Activated T-helper 2 cell treated with anti-CD3 and anti-CD28 coated beads, Interferon-gamma antibody, Interleukin-2, Interleukin-4, amounts not matched to agents 10 μg/mL and 5 μg/mL and 100 μg/mL, durations not matched to agents 14 hours and 24 hours and 36 hours (primary cell): ENCODE measurements around the gene RHBDL1. TPM values are rescaled to one million over a fixed set of nuclear protein-coding genes. Genes with fewer than 3 reads are reported as not detected.

ENCODE experiments used
- DNase-seq: peaks from one replicate; pipeline ENCODE4 v3.0.0; 2021; ENCODE audit warnings: low spot score
- H3K27ac Mint-ChIP-seq: one replicate; pipeline ENCODE4 v1.8.0; 2021; ENCODE audit warnings: mixed read lengths
- H3K27me3 Mint-ChIP-seq: one replicate; pipeline ENCODE4 v1.8.0; 2021; ENCODE audit warnings: low read depth, mixed read lengths
- H3K36me3 Mint-ChIP-seq: one replicate; pipeline ENCODE4 v1.8.0; 2021; ENCODE audit warnings: low read depth, mixed read lengths
- H3K4me1 Mint-ChIP-seq: one replicate; pipeline ENCODE4 v1.8.0; 2021; ENCODE audit warnings: low read depth, mixed read lengths
- H3K4me3 Mint-ChIP-seq: one replicate; pipeline ENCODE4 v1.8.0; 2021; ENCODE audit warnings: low read depth, mild to moderate bottlenecking, moderate library complexity, mixed read lengths
- H3K9me3 Mint-ChIP-seq: one replicate; pipeline ENCODE4 v1.8.0; 2021; ENCODE audit warnings: mixed read lengths
- intact Hi-C: fragments of 100-400 bp; cut with micrococcal nuclease; formaldehyde crosslinking; loops from one replicate; pipeline ENCODE4 v1.15.1; 2023
- total RNA-seq: library from RNA; stranded (reverse); gene quantifications from 2 replicates; pipeline ENCODE4 v1.2.3, GENCODE V29; 2022

The RHBDL1 gene
- 1.3 and 1.4 TPM in 2 replicates for total RNA-seq

DNA sequence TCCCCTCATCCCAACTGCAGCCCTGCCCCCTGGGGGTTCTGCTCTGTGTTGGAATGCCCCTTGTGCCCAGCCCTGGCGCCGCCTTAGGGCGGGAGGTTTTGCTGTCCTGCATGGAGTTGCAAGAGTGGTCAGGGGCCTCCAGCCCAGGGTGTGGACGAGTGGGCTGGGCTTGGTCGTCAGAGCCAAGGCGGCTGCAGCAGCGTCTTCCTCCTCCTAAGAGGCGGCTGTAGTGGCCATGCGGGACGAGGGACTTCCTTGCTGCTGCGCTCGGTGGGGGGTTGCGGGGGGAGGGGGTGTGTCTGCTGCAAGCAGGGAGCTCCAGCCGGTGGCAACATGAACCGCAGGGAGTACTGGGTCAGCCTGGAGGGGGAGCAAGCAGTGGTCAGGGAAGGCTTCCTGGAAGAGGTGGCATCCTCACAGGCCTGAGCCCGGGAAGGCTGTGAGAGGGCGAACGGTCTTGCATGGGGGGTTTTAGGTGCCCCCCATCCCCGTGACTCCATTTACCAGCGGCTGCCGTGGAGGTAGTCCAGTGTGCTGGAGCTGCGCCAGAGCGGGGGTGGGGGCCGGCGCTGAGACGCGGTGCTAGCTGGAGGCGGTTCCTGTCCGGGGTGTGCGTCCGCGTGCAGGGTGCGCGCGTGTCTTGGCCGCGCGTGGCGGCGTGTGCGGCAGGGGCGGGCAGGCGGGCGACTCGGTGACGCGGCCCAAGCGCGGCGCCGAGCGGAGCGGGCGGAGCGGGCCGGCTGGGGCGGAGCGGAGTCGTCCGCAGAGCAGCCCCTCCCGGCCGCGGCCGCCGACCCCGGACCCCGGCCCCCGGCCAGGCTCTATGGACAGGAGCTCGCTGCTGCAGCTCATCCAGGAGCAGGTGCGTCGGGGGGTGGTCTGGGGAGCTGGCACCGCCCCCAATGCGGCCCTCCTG is at the start of gene RHBDL1:
TSS of gene RHBDL1 (plus strand) at position 704 of the 916 bp plus-strand sequence. CDS start at position 824, 120 bp downstream.
- Mint-ChIP-seq H3K36me3 (peaks cover 7% of the 10 kb centered on the region), H3K27me3 (peaks cover 4% of the 10 kb centered on the region), H3K9me3 (no peaks in the 10 kb centered on the region), H3K27ac (no peak within 1 kb of the TSS), H3K4me1 (peaks cover 3% of the 10 kb centered on the region), H3K4me3 (peak within 1 kb of the TSS; percentile 21)
- DNase-seq: no peak
- intact Hi-C loops: no loop called here

DNA sequence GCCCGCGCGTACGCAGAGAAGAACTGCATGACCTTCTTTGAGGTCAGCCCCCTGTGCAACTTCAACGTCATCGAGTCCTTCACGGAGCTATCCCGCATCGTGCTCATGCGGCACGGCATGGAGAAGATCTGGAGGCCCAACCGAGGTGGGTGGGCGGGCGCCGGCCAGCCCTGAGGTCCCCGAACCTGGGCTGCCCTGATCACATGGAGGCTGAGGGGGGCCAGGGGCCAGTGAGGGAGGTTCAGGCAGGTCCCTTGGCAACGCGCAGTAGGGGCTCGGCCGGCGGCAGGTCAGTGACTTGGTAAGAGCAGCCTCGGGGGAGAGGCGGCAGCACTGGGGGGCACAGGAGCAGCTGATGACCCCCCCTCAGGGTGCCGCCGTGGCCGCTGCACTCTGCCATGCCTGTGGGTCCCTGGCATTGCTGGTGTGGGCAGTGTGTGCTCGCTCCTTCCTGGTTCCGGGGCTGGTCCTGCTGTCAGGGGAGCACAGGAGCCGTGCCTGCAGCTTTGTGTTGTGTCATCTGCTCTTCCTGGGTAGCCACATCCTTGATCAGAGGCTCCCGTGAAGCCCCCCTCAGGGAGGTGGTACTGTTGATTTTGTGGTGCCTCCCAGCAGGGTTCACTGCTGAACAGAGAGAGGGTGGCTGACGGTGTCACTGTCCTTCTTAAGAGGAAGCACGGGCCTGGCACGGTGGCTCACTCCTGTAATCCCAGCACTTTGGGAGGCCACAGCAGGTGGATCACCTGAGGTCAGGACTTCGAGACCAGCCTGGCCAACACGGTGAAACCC is 49.3 kb upstream of the RHBDL1 start:
- intact Hi-C loops: no loop called here
- no peaks in the 10 kb centered on the region for H3K27me3 Mint-ChIP-seq
- no peak for DNase-seq
- H3K36me3 Mint-ChIP-seq: no peaks in the 10 kb centered on the region
- no peak overlapping the region for H3K27ac Mint-ChIP-seq
- H3K9me3 Mint-ChIP-seq: no peaks in the 10 kb centered on the region
- H3K4me1 Mint-ChIP-seq: no peaks in the 10 kb centered on the region
- no peak overlapping the region for H3K4me3 Mint-ChIP-seq

DNA sequence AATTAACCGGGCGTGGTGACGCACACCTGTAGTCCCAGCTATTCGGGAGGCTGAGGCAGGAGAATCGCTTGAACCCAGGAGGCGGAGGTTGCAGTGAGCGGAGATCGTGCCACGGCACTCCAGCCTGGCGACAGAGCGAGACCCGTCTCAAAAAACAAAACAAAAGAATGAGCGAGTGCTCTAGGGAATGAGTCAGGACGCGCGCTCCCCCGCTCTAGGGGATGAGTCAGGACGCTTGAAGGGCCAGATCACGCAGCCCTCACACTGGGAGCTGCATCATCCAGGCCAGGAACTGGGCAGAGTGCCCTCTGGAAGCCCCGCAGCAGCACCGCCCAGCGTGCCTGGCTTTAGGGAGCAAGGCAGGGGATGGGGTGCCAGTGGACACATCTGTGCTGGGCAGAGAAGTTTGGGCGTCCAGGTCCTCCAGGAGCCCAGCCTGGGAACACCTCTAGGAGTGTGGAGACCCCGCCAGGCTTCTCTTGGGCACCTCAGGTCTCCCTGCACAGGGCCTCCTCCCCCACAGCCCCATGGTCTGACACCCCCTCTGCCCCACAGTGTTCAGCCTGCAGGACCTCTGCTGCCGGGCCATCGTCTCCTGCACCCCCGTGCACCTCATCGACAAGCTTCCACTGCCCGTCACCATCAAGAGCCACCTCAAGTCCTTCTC is 48.6 kb upstream of the RHBDL1 start:
- Mint-ChIP-seq H3K9me3 (no peaks in the 10 kb centered on the region), H3K27me3 (no peaks in the 10 kb centered on the region), H3K36me3 (no peaks in the 10 kb centered on the region), H3K4me3 (no peak overlapping the region), H3K27ac (no peak overlapping the region), H3K4me1 (no peaks in the 10 kb centered on the region)
- DNase-seq: no peak
- intact Hi-C loops: no loop called here

DNA sequence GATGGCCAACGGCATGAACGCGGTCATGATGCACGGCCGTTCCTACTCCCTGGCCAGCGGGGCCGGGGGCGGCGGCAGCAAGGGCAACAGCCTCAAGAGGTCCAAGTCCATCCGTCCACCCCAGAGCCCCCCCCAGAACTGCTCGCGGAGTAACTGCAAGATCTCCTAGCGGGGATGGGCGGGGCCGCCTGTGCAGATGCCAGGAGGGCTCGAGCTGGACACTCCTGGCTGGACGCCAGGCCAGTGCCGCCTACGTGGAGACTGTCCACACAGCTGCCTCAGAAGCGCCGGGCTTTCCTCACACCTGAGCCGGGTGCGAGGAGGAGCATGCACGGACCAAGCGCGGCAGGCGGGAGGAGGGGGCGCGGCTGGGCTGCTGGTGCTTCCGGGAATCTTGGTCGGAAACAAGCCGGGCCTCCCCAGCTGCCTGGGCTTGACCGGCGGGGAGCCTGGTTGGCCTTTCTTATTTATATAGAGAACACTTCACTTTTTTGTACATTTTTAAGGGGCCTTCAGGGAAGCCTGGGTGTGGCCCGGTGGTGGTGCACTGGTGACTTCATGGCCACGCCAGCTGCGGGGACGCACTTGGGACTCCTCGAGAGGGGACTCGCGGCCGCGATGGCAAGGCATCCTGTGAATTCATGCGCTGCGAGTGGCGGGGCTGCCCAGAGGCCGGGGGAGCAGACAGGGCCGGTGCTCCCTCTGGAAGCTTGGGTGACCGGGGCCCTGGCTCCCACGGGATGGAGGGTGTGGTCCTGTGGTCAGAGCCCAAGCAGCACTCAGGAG is 47.8 kb upstream of the RHBDL1 start:
- H3K9me3 Mint-ChIP-seq: no peaks in the 10 kb centered on the region
- H3K4me1 Mint-ChIP-seq: no peaks in the 10 kb centered on the region
- no peaks in the 10 kb centered on the region for H3K27me3 Mint-ChIP-seq
- intact Hi-C loops: no loop called here
- H3K27ac Mint-ChIP-seq: no peak overlapping the region
- DNase-seq: no peak
- H3K36me3 Mint-ChIP-seq: no peaks in the 10 kb centered on the region
- no peak overlapping the region for H3K4me3 Mint-ChIP-seq

DNA sequence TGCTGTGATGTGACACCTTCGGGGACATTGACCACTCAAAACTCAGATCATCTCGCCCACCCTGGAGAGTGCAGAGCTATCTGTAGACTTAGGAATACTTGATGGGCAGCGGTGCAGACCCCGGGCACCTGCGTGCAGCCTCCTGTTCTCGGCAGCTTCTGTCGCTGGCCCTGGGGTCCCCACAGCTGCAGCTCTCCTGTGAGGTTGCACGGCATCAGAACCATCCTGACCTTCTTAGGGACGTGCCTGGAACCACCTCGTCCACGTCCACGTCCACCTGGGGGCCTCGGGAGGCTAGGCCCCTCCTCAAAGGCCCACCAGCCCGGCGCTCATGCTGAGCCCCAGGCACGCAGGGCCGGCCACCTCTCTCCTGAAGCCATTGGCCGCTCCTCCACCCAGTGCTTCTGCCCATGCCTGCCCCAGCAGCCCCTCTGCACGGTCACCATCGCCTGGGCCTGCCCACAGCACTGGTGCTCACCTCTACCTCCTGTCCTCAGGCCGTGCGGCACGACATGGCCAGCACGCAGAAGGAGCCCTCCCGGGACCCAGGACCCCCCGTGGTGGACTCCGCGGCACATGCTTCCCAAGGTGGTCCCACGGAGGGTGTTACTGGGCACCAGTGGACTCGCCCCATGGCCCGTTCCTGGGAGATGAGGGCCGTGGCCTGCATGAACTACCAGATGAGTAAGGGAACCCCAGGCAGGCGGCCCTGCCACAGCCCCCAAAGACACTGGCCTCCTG is 47.0 kb upstream of the RHBDL1 start:
- DNase-seq: no peak
- no peak overlapping the region for H3K27ac Mint-ChIP-seq
- no peaks in the 10 kb centered on the region for H3K9me3 Mint-ChIP-seq
- H3K27me3 Mint-ChIP-seq: no peaks in the 10 kb centered on the region
- intact Hi-C loops: no loop called here
- H3K36me3 Mint-ChIP-seq: no peaks in the 10 kb centered on the region
- no peaks in the 10 kb centered on the region for H3K4me1 Mint-ChIP-seq
- H3K4me3 Mint-ChIP-seq: no peak overlapping the region

DNA sequence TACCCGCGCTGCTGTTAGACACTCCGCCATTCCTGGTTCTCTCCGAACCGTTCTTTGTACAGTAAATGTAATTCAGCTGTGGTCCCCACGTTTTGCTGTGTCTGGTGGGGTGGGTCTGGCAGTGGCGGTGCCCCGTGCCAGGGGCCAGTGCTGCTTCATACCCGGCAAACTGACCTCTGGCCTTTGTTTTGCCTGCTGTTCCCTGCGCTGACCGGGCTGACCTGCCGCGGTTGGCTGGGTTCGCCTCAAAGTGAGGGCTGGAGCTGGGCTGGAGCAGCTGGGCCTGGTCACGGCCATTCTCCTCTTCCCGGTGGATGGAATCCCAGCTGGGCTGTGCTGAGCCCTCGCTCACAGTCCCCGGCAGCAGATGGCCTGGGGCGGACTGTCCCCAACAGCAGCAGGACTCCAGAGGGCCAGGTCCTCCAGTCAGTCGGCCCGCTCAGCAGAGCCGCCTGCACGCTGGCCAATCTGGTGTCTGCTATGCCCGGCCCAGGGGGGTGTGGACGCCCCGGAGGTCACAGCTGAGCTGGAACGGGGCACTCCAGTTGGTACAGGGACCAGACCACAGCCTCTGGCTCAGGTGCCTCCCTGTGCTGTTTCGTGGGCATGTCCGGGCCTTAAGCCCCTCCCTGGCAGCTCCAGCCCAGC is 46.2 kb upstream of the RHBDL1 start:
- Mint-ChIP-seq H3K9me3 (no peaks in the 10 kb centered on the region), H3K27me3 (no peaks in the 10 kb centered on the region), H3K27ac (no peak overlapping the region), H3K4me1 (no peaks in the 10 kb centered on the region), H3K36me3 (peaks cover 4% of the 10 kb centered on the region), H3K4me3 (no peak overlapping the region)
- intact Hi-C loops: no loop called here
- DNase-seq: no peak

DNA sequence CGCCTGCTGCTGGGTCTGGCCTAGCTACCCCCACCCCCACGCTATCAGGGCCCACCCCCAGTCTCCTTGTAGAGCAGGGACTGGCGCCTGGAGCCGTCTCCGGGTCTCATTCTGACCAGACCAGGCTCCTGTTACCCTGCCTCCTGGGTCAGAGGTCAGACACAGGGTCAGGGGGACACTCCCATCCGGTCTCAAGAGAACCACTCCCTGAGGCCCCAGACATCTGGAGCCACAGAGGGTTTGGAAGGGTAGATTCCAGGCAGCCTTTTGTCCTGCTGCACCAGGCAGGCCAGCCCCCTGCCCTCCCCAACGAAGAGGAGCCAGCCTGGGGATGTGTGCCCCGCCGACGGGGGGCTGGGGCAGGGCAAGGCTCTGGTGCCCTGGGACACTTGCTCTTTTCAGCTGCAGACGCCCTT is 45.6 kb upstream of the RHBDL1 start:
- no peak overlapping the region for H3K27ac Mint-ChIP-seq
- H3K4me1 Mint-ChIP-seq: peaks cover 2% of the 10 kb centered on the region
- no peak overlapping the region for H3K4me3 Mint-ChIP-seq

DNA sequence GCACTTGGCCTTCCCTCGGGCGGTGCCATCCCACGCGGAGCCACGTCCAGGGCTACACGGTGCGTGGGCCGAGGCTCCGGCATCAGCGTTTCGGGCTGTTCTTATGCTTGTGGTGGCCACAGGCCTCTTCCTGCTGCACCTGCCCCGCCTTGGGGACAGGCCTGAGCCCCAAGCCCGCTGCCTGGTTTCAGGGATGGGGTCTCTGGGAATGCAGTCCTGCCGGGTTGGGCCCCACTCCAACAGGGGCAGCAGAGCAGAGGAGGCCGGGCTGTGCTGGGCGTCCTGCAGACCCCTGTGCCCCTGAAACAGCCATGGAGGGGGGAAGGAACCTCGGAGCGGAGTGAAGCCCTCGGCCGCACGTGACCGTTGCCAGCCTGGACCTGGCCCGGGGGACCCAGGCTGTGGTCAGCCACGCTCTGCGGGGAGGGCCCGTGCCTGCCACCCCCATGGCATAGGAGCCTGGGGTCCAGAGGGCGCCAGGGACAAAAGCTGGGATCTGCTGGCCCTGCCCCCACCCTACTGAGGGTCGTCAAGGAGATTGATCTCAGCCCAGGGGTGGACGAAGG is 45.1 kb upstream of the RHBDL1 start:
- Mint-ChIP-seq H3K4me3 (no peak overlapping the region), H3K9me3 (no peaks in the 10 kb centered on the region), H3K4me1 (peaks cover 4% of the 10 kb centered on the region), H3K36me3 (peaks cover 8% of the 10 kb centered on the region), H3K27ac (no peak overlapping the region), H3K27me3 (no peaks in the 10 kb centered on the region)
- no peak for DNase-seq
- intact Hi-C loops: no loop called here

More for the DNA sequence above, 45.6 kb upstream of the RHBDL1 start:
- no peak for DNase-seq
- H3K9me3 Mint-ChIP-seq: no peaks in the 10 kb centered on the region
- intact Hi-C loops: no loop called here
- no peaks in the 10 kb centered on the region for H3K27me3 Mint-ChIP-seq
- peaks cover 7% of the 10 kb centered on the region for H3K36me3 Mint-ChIP-seq

DNA sequence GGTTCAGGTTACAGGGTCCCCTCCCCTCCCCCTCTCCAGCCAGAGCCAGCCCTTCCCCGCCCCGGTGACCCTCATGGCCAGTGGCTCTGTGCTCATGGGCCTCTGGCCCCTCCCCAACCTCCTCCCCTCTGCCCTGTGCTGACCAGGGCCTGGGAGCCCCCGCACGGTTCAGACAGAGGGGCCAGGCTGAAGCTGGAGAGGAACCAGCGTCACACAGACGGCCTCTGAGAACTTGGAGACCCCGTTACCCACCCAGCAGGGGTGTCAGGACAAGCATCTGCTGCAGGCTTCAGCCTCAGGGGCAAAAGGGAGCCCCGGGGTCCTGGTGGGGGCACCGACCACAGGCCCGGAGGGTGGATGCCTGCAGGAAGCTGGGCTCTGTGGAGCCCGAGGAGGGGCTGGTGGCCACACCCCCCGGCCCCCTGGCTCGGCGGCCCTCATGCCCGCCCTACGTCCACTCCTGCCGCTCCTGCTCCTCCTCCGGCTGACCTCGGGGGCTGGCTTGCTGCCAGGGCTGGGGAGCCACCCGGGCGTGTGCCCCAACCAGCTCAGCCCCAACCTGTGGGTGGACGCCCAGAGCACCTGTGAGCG is 44.6 kb upstream of the RHBDL1 start, which contains the start of gene WFIKKN1:
TSS of gene WFIKKN1 (plus strand) at position 171 of the 591 bp plus-strand sequence. CDS start at position 440, 269 bp downstream.
- intact Hi-C loops: no loop called here
- H3K4me1 Mint-ChIP-seq: peaks cover 4% of the 10 kb centered on the region
- no peak within 1 kb of the TSS for H3K27ac Mint-ChIP-seq
- H3K36me3 Mint-ChIP-seq: peaks cover 8% of the 10 kb centered on the region
- no peaks in the 10 kb centered on the region for H3K9me3 Mint-ChIP-seq
- H3K4me3 Mint-ChIP-seq: no peak within 1 kb of the TSS
- no peak for DNase-seq
- no peaks in the 10 kb centered on the region for H3K27me3 Mint-ChIP-seq

DNA sequence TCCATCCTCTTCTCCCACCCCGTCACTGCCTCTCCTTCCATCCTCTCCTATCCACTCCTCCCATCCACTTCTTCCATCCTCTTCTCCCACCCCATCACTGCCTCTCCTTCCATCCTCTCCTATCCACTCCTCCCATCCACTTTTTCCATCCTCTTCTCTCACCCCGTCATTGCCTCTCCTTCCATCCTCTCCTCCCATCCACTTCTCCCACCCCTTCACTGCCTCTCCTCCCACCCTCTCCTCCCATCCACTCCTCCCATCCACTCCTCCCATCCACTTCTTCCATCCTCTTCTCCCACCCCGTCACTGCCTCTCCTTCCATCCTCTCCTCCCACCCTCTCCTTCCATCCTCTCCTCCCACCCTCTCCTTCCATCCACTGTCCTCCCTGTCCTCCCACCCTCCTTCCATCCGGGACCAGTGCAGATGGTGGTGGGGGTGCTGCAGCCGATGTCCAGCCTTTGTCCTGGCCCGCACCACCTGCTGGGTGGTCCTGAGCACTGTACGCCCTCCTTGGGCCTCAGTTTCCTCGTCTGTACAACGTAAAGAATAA is 43.6 kb upstream of the RHBDL1 start:
- no peak for DNase-seq
- Mint-ChIP-seq H3K27ac (no peak overlapping the region), H3K4me3 (no peak overlapping the region), H3K9me3 (no peaks in the 10 kb centered on the region), H3K27me3 (no peaks in the 10 kb centered on the region), H3K36me3 (peaks cover 8% of the 10 kb centered on the region), H3K4me1 (peaks cover 4% of the 10 kb centered on the region)
- intact Hi-C loops: no loop called here
